HCT116 (cell line): ENCODE data around the gene EPHA4. TPM values are rescaled to one million over a fixed set of nuclear protein-coding genes. Genes with fewer than 3 reads are reported as not detected.

Experiments used
- ATAC-seq: fragments of 200-7000 bp; cut with Tn5 transposase; 2 replicates; pipeline ENCODE4 v1.9.1; 2020; ENCODE audit warnings: mild to moderate bottlenecking, moderate library complexity
- BruUV-seq: library from RNA; stranded (reverse); fragments of 400-500 nt; replicated peaks from 2 replicates; lab custom pipeline; 2021; lab: Mats Ljungman, UMichigan
- CTCF ChIA-PET: fragments of 300-600 bp; sonication (Branson Sonifier 250); formaldehyde crosslinking; loops from one replicate; lab custom pipeline; 2021; ENCODE audit warnings: antibody characterized with exemption; lab: Charles Lee
- POLR2A ChIA-PET: fragments of 300-600, 350-600 bp; sonication (Branson Sonifier 250); formaldehyde crosslinking; loops from one replicate; lab custom pipeline; 2021; ENCODE audit warnings: antibody characterized with exemption; lab: Charles Lee
- RAD21 ChIA-PET, 2 experiments: fragments of 300-600 bp; sonication (Branson Sonifier 250); formaldehyde crosslinking; loops; one replicate each; lab custom pipeline; 2023; ENCODE audit warnings: low total read pairs in 2 of 2; ENCODE audit not compliant: uncharacterized antibody in 2 of 2, unreplicated experiment in 2 of 2, low non-redundant PET in 1 of 2; lab: Charles Lee
- DNase-seq: peaks from one replicate; pipeline ENCODE4 v3.0.0-alpha.2; 2010; ENCODE audit warnings: low read depth, low spot score
- H2AFZ ChIP-seq: fragments of 200-600 bp; shearing (Covaris generic), sonication (generic); 2 replicates; pipeline ENCODE4 v1.6.1; 2017; ENCODE audit warnings: low read depth, mixed run types, mixed read lengths, antibody characterized with exemption, low read length; ENCODE audit not compliant: poor library complexity, severe bottlenecking
- H3K27ac ChIP-seq: 2 replicates; pipeline ENCODE4 v1.5.1; 2012; ENCODE audit warnings: low read depth, low read length
- H3K27me3 ChIP-seq: fragments of 200-600 bp; sonication (generic); 2 replicates; pipeline ENCODE4 v1.6.1; 2016; ENCODE audit warnings: mixed run types, low read length, mixed read lengths; ENCODE audit not compliant: insufficient read depth
- H3K36me3 ChIP-seq, 2 experiments: fragments of 200-500 bp in 1 of 2; fragments of 200-600 bp in 1 of 2; sonication (Bioruptor generic) in 1 of 2; sonication (generic) in 1 of 2; 2 replicates each; pipeline versions ENCODE4 v1.5.1 to v1.6.1; 2014 to 2016; ENCODE audit warnings: low read length in 2 of 2, inconsistent platforms in 1 of 2, mixed read lengths in 1 of 2, mixed run types in 1 of 2; ENCODE audit not compliant: insufficient read depth in 2 of 2, control insufficient read depth in 1 of 2
- H3K4me1 ChIP-seq, 2 experiments: fragments of 200-600 bp in 1 of 2; sonication (generic) in 1 of 2; 2 replicates each; pipeline versions ENCODE4 v1.5.1 to v1.6.1; 2012 to 2017; ENCODE audit warnings: low read length in 2 of 2, inconsistent platforms in 1 of 2, mild to moderate bottlenecking in 1 of 2, mixed read lengths in 1 of 2, mixed run types in 1 of 2, moderate library complexity in 1 of 2; ENCODE audit not compliant: insufficient read depth in 2 of 2, control insufficient read depth in 1 of 2
- H3K4me2 ChIP-seq: fragments of 200-600 bp; sonication (generic); 2 replicates; pipeline ENCODE4 v1.6.1; 2017; ENCODE audit warnings: mixed run types, low read length, mixed read lengths
- H3K4me3 ChIP-seq, 2 experiments: fragments of 200-600 bp in 1 of 2; sonication (generic) in 1 of 2; replicated peaks in 1 of 2; 2 replicates each; pipeline ENCODE4 v1.5.1; 2011 to 2016; ENCODE audit warnings: low read length in 2 of 2, control low read depth in 1 of 2, low read depth in 1 of 2, mild to moderate bottlenecking in 1 of 2, mixed read lengths in 1 of 2, mixed run types in 1 of 2
- H3K79me2 ChIP-seq: fragments of 200-600 bp; sonication (generic); 2 replicates; pipeline ENCODE4 v1.6.1; 2017; ENCODE audit warnings: mild to moderate bottlenecking, mixed run types, low read length, moderate library complexity, mixed read lengths; ENCODE audit not compliant: insufficient read depth
- H3K9ac ChIP-seq: fragments of 200-600 bp; sonication (generic); 2 replicates; pipeline ENCODE4 v1.6.1; 2016; ENCODE audit warnings: low read length, mixed read lengths
- H3K9me2 ChIP-seq: fragments of 200-600 bp; sonication (generic), shearing (Covaris generic); 2 replicates; pipeline ENCODE4 v1.6.1; 2017; ENCODE audit warnings: mixed run types, mild to moderate bottlenecking, moderate library complexity; ENCODE audit not compliant: insufficient read depth
- H3K9me3 ChIP-seq, 2 experiments: fragments of 200-500 bp in 1 of 2; fragments of 200-600 bp in 1 of 2; sonication (Bioruptor generic) in 1 of 2; sonication (generic) in 1 of 2; 2 replicates each; pipeline ENCODE4 v1.6.1; 2014 to 2017; ENCODE audit warnings: low read length in 2 of 2, mixed read lengths in 2 of 2, inconsistent platforms in 1 of 2, low read depth in 1 of 2, mild to moderate bottlenecking in 1 of 2, mixed run types in 1 of 2, moderate library complexity in 1 of 2; ENCODE audit not compliant: control insufficient read depth in 1 of 2, insufficient read depth in 1 of 2
- H4K20me1 ChIP-seq: fragments of 200-600 bp; sonication (generic), shearing (Covaris generic); 2 replicates; pipeline ENCODE4 v1.6.1; 2017; ENCODE audit warnings: mixed run types, mild to moderate bottlenecking, moderate library complexity; ENCODE audit not compliant: insufficient read depth
- CBX3 ChIP-seq: IDR thresholded peaks from 2 replicates; pipeline ENCODE4 v1.6.1; 2012; ENCODE audit warnings: low read depth
- CEBPB ChIP-seq: IDR thresholded peaks from 2 replicates; pipeline ENCODE4 v1.6.1; 2012; ENCODE audit warnings: low read depth
- ELF1 ChIP-seq: IDR thresholded peaks from 2 replicates; pipeline ENCODE4 v1.6.1; 2012; ENCODE audit warnings: low read depth, borderline replicate concordance
- EZH2 ChIP-seq: fragments of 200-600 bp; sonication (generic); IDR thresholded peaks from 2 replicates; pipeline ENCODE4 v1.6.1; 2017; ENCODE audit warnings: antibody characterized with exemption, mixed run types
- FOSL1 ChIP-seq: IDR thresholded peaks from 2 replicates; pipeline ENCODE4 v1.6.1; 2012; ENCODE audit warnings: low read depth
- RAD21 ChIP-seq: IDR thresholded peaks from 2 replicates; pipeline ENCODE4 v1.6.1; 2012; ENCODE audit warnings: low read depth, mild to moderate bottlenecking
- TCF7L2 ChIP-seq: IDR thresholded peaks from 2 replicates; pipeline ENCODE4 v1.7.0; 2011; ENCODE audit warnings: borderline replicate concordance, inconsistent platforms; ENCODE audit not compliant: insufficient read depth, insufficient read length; ENCODE audit errors: extremely low read depth
- ZFX ChIP-seq: fragments of 450-650 bp; IDR thresholded peaks from 2 replicates; pipeline ENCODE4 v1.6.1; 2017
- intact Hi-C: fragments of 100-400 bp; cut with micrococcal nuclease; formaldehyde crosslinking; loops from 2 replicates; pipeline ENCODE4 v1.10.0; 2022
- total RNA-seq: library from RNA; stranded (reverse); gene quantifications from one replicate; pipeline ENCODE4 v1.2.1, GENCODE V29; 2021; ENCODE audit not compliant: unreplicated experiment
- TF ChIP-seq, protein P1 (sequence below): IDR thresholded peaks from 2 replicates; pipeline ENCODE4 v1.6.1; 2012
- TF ChIP-seq, protein P2 (sequence below): IDR thresholded peaks from 2 replicates; pipeline ENCODE4 v1.6.1; 2012; ENCODE audit warnings: low read depth

The EPHA4 gene
- total RNA-seq, 1 experiment from 2014 or later, result 3.5 TPM

DNA sequence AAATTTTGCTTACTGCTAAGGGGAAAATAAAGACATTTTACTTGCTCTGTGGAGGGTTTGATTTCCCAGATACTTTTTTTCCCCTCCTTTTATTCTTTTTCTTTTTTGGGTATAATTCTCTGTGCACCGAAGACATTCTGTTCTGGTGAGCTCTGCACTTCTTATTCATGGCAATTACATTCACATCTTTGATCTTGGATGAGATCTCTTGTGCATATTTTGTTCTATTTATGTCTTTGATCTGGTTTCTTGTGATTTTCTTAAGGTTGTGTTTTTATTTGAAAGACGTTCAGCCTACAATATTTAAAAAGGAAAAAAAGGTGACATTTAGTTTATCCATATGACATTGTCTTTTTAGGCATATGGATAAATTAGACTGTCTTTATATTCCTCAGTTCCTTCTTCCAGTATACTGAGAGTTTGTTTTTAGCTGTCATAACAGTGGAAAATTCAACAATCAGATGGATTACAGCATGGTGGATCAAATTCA is 33.7 kb upstream of the EPHA4 start:
- intact Hi-C loops, result no loop called here
- no peak overlapping the region for H3K9ac ChIP-seq
- peaks cover 41% of the 10 kb centered on the region for H3K27me3 ChIP-seq
- no peak overlapping the region for H2AFZ ChIP-seq
- H3K9me2 ChIP-seq, result no peaks in the 10 kb centered on the region
- BruUV-seq, result no TSS peak
- no peaks in the 10 kb centered on the region for H3K9me3 ChIP-seq
- no peak for ATAC-seq
- H3K4me1 ChIP-seq, result no peaks in the 10 kb centered on the region
- ChIA-PET POLR2A (no interaction called here), RAD21 (no interaction called here)
- no peak overlapping the region for H3K4me3 ChIP-seq
- no peak overlapping the region for H3K4me2 ChIP-seq
- TF ChIP-seq ZFX (no peak), TCF7L2 (no peak), CBX3 (no peak), FOSL1 (no peak), RAD21 (no peak)
- TF ChIP-seq, protein P1, sequence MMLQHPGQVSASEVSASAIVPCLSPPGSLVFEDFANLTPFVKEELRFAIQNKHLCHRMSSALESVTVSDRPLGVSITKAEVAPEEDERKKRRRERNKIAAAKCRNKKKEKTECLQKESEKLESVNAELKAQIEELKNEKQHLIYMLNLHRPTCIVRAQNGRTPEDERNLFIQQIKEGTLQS, result no peak
- TF ChIP-seq, all 23 proteins: peak for 0
- H3K27ac ChIP-seq, result no peak overlapping the region
- CTCF ChIA-PET, result no interaction called here
- H4K20me1 ChIP-seq, result no peaks in the 10 kb centered on the region
- DNase-seq, result no peak
- no peaks in the 10 kb centered on the region for H3K36me3 ChIP-seq
- H3K79me2 ChIP-seq, result no peaks in the 10 kb centered on the region

DNA sequence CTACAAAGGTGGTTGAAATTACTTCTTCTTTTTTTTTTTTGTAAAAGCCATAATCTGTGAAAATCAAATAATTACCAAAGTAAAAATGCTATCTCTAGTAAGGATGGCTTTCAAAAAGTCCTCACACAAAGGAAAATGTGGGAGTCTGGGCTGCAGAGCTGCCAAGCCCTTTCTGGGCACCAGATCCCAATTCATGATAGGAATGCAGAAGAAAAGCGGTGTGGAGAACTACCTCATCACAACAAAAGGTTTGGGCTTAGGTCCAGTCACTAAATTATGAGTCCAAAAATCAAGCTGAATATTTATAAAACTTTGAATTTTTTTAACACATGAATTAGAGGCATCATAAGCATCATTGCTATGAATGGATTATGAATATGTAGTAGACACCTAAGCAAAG is 30.8 kb upstream of the EPHA4 start:
- DNase-seq, result no peak
- Histone ChIP-seq H2AFZ (no peak overlapping the region), H3K9me2 (no peaks in the 10 kb centered on the region), H3K4me2 (no peak overlapping the region), H3K36me3 (no peaks in the 10 kb centered on the region), H3K4me1 (no peaks in the 10 kb centered on the region), H3K79me2 (no peaks in the 10 kb centered on the region), H3K27me3 (peaks cover 18% of the 10 kb centered on the region), H3K27ac (no peak overlapping the region), H3K9ac (no peak overlapping the region), H3K9me3 (no peaks in the 10 kb centered on the region), H3K4me3 (no peak overlapping the region), H4K20me1 (no peaks in the 10 kb centered on the region)
- intact Hi-C loops, result no loop called here
- BruUV-seq, result no TSS peak
- POLR2A ChIA-PET, result no interaction called here
- no peak for TF ChIP-seq ELF1
- no peak for TF ChIP-seq CEBPB
- TF ChIP-seq EZH2, result no peak
- TF ChIP-seq, protein P2, sequence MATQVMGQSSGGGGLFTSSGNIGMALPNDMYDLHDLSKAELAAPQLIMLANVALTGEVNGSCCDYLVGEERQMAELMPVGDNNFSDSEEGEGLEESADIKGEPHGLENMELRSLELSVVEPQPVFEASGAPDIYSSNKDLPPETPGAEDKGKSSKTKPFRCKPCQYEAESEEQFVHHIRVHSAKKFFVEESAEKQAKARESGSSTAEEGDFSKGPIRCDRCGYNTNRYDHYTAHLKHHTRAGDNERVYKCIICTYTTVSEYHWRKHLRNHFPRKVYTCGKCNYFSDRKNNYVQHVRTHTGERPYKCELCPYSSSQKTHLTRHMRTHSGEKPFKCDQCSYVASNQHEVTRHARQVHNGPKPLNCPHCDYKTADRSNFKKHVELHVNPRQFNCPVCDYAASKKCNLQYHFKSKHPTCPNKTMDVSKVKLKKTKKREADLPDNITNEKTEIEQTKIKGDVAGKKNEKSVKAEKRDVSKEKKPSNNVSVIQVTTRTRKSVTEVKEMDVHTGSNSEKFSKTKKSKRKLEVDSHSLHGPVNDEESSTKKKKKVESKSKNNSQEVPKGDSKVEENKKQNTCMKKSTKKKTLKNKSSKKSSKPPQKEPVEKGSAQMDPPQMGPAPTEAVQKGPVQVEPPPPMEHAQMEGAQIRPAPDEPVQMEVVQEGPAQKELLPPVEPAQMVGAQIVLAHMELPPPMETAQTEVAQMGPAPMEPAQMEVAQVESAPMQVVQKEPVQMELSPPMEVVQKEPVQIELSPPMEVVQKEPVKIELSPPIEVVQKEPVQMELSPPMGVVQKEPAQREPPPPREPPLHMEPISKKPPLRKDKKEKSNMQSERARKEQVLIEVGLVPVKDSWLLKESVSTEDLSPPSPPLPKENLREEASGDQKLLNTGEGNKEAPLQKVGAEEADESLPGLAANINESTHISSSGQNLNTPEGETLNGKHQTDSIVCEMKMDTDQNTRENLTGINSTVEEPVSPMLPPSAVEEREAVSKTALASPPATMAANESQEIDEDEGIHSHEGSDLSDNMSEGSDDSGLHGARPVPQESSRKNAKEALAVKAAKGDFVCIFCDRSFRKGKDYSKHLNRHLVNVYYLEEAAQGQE, result no peak
- RAD21 ChIA-PET, result no interaction called here
- CTCF ChIA-PET, result no interaction called here
- ATAC-seq, result no peak
